GM12865 (cell line): Measurements from ENCODE around the gene ZSWIM2.
A peak's percentile ranks its signal among the peaks of the same experiment; 100 is the strongest.

Experiments
- DNase-seq: peaks from one replicate; pipeline ENCODE4 v3.0.0; 2010; ENCODE audit warnings: low read depth
- H3K4me3 ChIP-seq: 2 replicates; pipeline ENCODE4 v1.5.1; 2011; ENCODE audit warnings: mild to moderate bottlenecking, low read depth, low read length, control low read depth
- CTCF ChIP-seq: IDR thresholded peaks from 2 replicates; pipeline ENCODE4 v1.5.1; 2011; ENCODE audit warnings: low read length, control low read depth, low read depth, inconsistent platforms; ENCODE audit not compliant: insufficient read depth; ENCODE audit errors: missing control alignments

Gene ZSWIM2

GRCh38 chr2:186874713-186875112, 25.7 kb upstream of the ZSWIM2 start:
- DNase-seq: no peak
- no peak overlapping the region for H3K4me3 ChIP-seq
- no peak for TF ChIP-seq CTCF

- no peak overlapping the region for H3K4me3 ChIP-seq
- TF ChIP-seq CTCF: no peak
- no peak for DNase-seq
Observed at GRCh38 chr2:186871881-186872280, 22.9 kb upstream of the ZSWIM2 start.

GRCh38 chr2:186868344-186868743, 19.4 kb upstream of the ZSWIM2 start:
- no peak for DNase-seq
- no peak overlapping the region for H3K4me3 ChIP-seq
- no peak for TF ChIP-seq CTCF

GRCh38 chr2:186862869-186863709, 14.1 kb upstream of the ZSWIM2 start:
- H3K4me3 ChIP-seq: no peak overlapping the region
- peak; percentile 34 for DNase-seq
- peak; percentile 43 for TF ChIP-seq CTCF

- no peak for TF ChIP-seq CTCF
- no peak overlapping the region for H3K4me3 ChIP-seq
- no peak for DNase-seq
Observed at GRCh38 chr2:186855216-186855615, 6.2 kb upstream of the ZSWIM2 start.

- TF ChIP-seq CTCF: no peak
- no peak for DNase-seq
Observed at GRCh38 chr2:186853951-186854350, 5.0 kb upstream of the ZSWIM2 start.

GRCh38 chr2:186852508-186852907, 3.5 kb upstream of the ZSWIM2 start:
- DNase-seq: no peak
- no peak overlapping the region for H3K4me3 ChIP-seq
- TF ChIP-seq CTCF: no peak

More at GRCh38 chr2:186853951-186854350, 5.0 kb upstream of the ZSWIM2 start:
- no peak overlapping the region for H3K4me3 ChIP-seq
